Measurements from ENCODE around the gene WDR12.

DNA sequence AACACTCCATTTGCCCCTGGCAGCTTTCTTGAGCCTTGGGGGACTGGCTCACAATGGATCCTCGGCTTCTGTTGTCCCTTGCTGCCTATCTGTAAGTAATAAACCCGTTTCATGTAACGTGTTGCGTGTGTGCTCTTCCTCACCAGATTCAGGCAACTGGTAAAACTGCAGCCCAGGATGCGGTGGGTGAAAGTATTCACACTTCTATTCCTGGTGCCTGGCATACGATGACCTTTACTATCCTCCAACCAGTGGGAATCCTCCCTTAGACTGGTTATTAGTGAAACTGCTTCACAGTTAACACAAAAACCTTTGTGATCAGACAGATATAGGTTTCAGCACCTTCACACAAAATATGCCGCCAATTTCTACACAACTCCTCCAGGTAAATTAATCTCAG lies 26.3 kb downstream of the WDR12 start:
- TF ChIP-seq, protein P1, sequence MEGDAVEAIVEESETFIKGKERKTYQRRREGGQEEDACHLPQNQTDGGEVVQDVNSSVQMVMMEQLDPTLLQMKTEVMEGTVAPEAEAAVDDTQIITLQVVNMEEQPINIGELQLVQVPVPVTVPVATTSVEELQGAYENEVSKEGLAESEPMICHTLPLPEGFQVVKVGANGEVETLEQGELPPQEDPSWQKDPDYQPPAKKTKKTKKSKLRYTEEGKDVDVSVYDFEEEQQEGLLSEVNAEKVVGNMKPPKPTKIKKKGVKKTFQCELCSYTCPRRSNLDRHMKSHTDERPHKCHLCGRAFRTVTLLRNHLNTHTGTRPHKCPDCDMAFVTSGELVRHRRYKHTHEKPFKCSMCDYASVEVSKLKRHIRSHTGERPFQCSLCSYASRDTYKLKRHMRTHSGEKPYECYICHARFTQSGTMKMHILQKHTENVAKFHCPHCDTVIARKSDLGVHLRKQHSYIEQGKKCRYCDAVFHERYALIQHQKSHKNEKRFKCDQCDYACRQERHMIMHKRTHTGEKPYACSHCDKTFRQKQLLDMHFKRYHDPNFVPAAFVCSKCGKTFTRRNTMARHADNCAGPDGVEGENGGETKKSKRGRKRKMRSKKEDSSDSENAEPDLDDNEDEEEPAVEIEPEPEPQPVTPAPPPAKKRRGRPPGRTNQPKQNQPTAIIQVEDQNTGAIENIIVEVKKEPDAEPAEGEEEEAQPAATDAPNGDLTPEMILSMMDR (IDR thresholded peaks at IDR 0.05), result no peak
- TF ChIP-seq POLR2A (IDR thresholded peaks at IDR 0.05), result no peak

Measured in lower leg skin (tissue), 3 donors.